Stimulated activated CD8-positive, alpha-beta memory T cell treated with anti-CD3 and anti-CD28 coated beads, Interleukin-7, amount 100 ng/mL, for 4 hours (primary cell): ENCODE data around the gene NPFF.
"Not testable (repeated sequence)": the region's sequence is repeated elsewhere in the genome, so short reads cannot be mapped to it uniquely, and the experiment has no call there.

Experiments used
- DNase-seq, 2 donors: peaks; one replicate each; pipeline ENCODE4 v3.0.0-alpha.2; 2020; ENCODE audit warnings: low read depth in 2 of 2

The NPFF gene

GRCh38 chr12:53495903-53496751, 11.2 kb downstream of the NPFF start:
- no peak for DNase-seq

GRCh38 chr12:53493610-53494391, 13.5 kb downstream of the NPFF start:
- DNase-seq, result no peak

- DNase-seq, result peak; percentile 67 to 80
These were observed 14.3 kb downstream of the NPFF start for GRCh38 chr12:53492830-53493609.

- no peak for DNase-seq
These were observed 15.1 kb downstream of the NPFF start for GRCh38 chr12:53492188-53492587.

GRCh38 chr12:53489242-53489864, 17.9 kb downstream of the NPFF start:
- no peak for DNase-seq

GRCh38 chr12:53486736-53487487, 20.4 kb downstream of the NPFF start:
- DNase-seq, result no peak

- no peak for DNase-seq
These were observed 21.1 kb downstream of the NPFF start for GRCh38 chr12:53485955-53486735.

- DNase-seq, result no peak
These were observed 22.4 kb downstream of the NPFF start for GRCh38 chr12:53484686-53485575.

- DNase-seq, result no peak
These were observed 23.3 kb downstream of the NPFF start for GRCh38 chr12:53483979-53484377.

- DNase-seq, result no peak
These were observed 23.9 kb downstream of the NPFF start for GRCh38 chr12:53483225-53483978.

- DNase-seq, result no peak
These were observed 24.6 kb downstream of the NPFF start for GRCh38 chr12:53482626-53483168.

- DNase-seq, result no peak
These were observed 25.2 kb downstream of the NPFF start for GRCh38 chr12:53481939-53482586.

GRCh38 chr12:53481458-53481857, 25.8 kb downstream of the NPFF start:
- not testable (repeated sequence) for DNase-seq

GRCh38 chr12:53480491-53481442, 26.5 kb downstream of the NPFF start:
- DNase-seq, result no peak

- no peak for DNase-seq
These were observed 28.0 kb downstream of the NPFF start for GRCh38 chr12:53479331-53479730.

GRCh38 chr12:53478865-53479264, 28.4 kb downstream of the NPFF start:
- no peak for DNase-seq
